DOHH2 (cell line): ENCODE data around the gene CATSPERE.

Source experiments
- H3F3A ChIP-seq: fragments of 200-600 bp; sonication (generic), shearing (Covaris generic); 2 replicates; pipeline ENCODE4 v1.6.0; 2016; ENCODE audit warnings: antibody characterized with exemption, mild to moderate bottlenecking; ENCODE audit not compliant: control insufficient read depth, insufficient read depth
- H3K27ac ChIP-seq: fragments of 200-600 bp; sonication (generic); 2 replicates; pipeline ENCODE4 v1.5.1; 2014; ENCODE audit warnings: low read depth, mild to moderate bottlenecking, low read length, moderate library complexity
- H3K27me3 ChIP-seq: fragments of 200-600 bp; sonication (generic); 2 replicates; pipeline ENCODE4 v1.6.1; 2014; ENCODE audit warnings: mild to moderate bottlenecking, low read length, mixed read lengths; ENCODE audit not compliant: control insufficient read depth
- H3K36me3 ChIP-seq: fragments of 200-600 bp; sonication (generic); 2 replicates; pipeline ENCODE4 v1.6.1; 2014; ENCODE audit warnings: mild to moderate bottlenecking, low read length, moderate library complexity, mixed read lengths; ENCODE audit not compliant: control insufficient read depth
- H3K4me1 ChIP-seq: fragments of 200-600 bp; sonication (generic); 2 replicates; pipeline ENCODE4 v1.6.1; 2014; ENCODE audit warnings: mild to moderate bottlenecking, low read length, mixed read lengths; ENCODE audit not compliant: control insufficient read depth
- H3K4me2 ChIP-seq: fragments of 200-600 bp; sonication (generic); 2 replicates; pipeline ENCODE4 v1.6.0; 2014; ENCODE audit warnings: mild to moderate bottlenecking, low read length, moderate library complexity
- H3K4me3 ChIP-seq: fragments of 200-600 bp; sonication (generic); 2 replicates; pipeline ENCODE4 v1.5.1; 2014; ENCODE audit warnings: mild to moderate bottlenecking, low read length, mixed read lengths
- H3K79me2 ChIP-seq: fragments of 200-600 bp; sonication (generic); 2 replicates; pipeline ENCODE4 v1.6.1; 2014; ENCODE audit warnings: mild to moderate bottlenecking, low read length, mixed read lengths; ENCODE audit not compliant: control insufficient read depth
- H3K9me2 ChIP-seq: fragments of 200-600 bp; sonication (generic); replicated peaks from 2 replicates; pipeline ENCODE4 v1.6.1; 2014; ENCODE audit warnings: mild to moderate bottlenecking, low read length, mixed read lengths; ENCODE audit not compliant: control insufficient read depth
- H3K9me3 ChIP-seq: fragments of 200-600 bp; sonication (generic); 2 replicates; pipeline ENCODE4 v1.6.1; 2014; ENCODE audit warnings: antibody characterized with exemption, low read length, mixed read lengths; ENCODE audit not compliant: control insufficient read depth, insufficient read depth
- H4K20me1 ChIP-seq: fragments of 200-600 bp; sonication (generic); 2 replicates; pipeline ENCODE4 v1.6.0; 2014; ENCODE audit warnings: low read depth, mild to moderate bottlenecking, antibody characterized with exemption, low read length, moderate library complexity; ENCODE audit not compliant: control insufficient read depth, insufficient read depth
- CTCF ChIP-seq: fragments of 200-600 bp; sonication (generic); IDR thresholded peaks from one replicate; pipeline ENCODE4 v1.5.1; 2014; ENCODE audit warnings: antibody characterized with exemption, mild to moderate bottlenecking, low read depth, low read length; ENCODE audit not compliant: poor library complexity, severe bottlenecking
- EZH2phosphoT487 ChIP-seq: fragments of 200-600 bp; sonication (generic); IDR thresholded peaks from 2 replicates; pipeline ENCODE4 v1.6.1; 2017; ENCODE audit warnings: borderline replicate concordance, mild to moderate bottlenecking, antibody characterized with exemption, low read length, moderate library complexity, mixed read lengths

Gene CATSPERE

DNA sequence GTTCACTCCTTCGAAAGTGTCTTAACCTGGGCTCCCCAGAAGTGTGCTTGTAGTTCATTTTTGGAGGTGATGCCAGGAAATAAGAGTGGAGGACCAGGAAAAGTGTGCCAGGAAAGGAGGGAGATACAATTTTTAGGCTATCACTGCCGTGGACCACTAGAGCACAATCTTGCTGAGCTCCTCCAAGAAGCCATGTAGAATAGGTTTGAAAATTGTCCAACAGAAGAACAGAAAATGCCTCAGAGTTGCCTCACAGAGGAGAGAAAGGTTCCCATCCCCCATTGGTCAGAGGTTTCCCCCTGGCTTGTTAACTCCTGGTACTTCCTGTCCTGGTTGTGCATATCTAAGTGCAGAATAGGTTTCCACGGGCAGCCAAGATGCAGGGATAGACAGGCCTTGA, 41.6 kb downstream of the CATSPERE start:
- TF ChIP-seq EZH2phosphoT487 (no peak), CTCF (no peak)
- Histone ChIP-seq H3K4me2 (no peak overlapping the region), H3K9me2 (no peaks in the 10 kb centered on the region), H3K4me1 (no peaks in the 10 kb centered on the region), H3K4me3 (no peak overlapping the region), H3K36me3 (no peaks in the 10 kb centered on the region), H3K79me2 (no peaks in the 10 kb centered on the region), H4K20me1 (no peaks in the 10 kb centered on the region), H3K27ac (no peak overlapping the region), H3K27me3 (no peaks in the 10 kb centered on the region), H3F3A (no peaks in the 10 kb centered on the region), H3K9me3 (no peaks in the 10 kb centered on the region)

GRCh38 chr1:244513493-244513892, 52.4 kb downstream of the CATSPERE start:
- Histone ChIP-seq H3K27me3 (no peaks in the 10 kb centered on the region; the same call in 1 of the 2 replicates), H3K9me3 (no peaks in the 10 kb centered on the region), H4K20me1 (no peaks in the 10 kb centered on the region)

DNA sequence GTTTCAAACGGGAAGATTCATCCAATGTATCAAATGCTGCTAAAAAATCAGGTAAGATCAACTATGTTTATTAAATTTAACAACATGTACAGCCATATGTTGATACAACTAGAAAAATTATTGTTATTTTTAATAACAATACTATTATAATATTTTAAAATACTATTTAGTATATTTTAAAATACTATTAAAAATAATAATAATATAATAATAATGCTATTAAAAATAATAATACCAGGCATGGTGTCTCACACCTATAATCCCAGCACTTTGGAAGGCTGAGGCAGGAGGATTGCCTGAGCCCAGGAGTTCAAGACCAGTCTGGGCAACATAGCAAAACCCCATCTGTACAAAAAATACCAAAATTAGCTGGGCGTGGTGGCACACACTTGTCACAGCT, 54.6 kb downstream of the CATSPERE start:
- no peak for TF ChIP-seq EZH2phosphoT487
- TF ChIP-seq CTCF: no peak
- H3F3A ChIP-seq: no peaks in the 10 kb centered on the region

More at GRCh38 chr1:244513493-244513892, 52.4 kb downstream of the CATSPERE start:
- Histone ChIP-seq H3K4me1 (no peaks in the 10 kb centered on the region), H3K79me2 (no peaks in the 10 kb centered on the region), H3K36me3 (no peaks in the 10 kb centered on the region), H3K4me2 (no peak overlapping the region), H3K9me2 (no peaks in the 10 kb centered on the region; the same call in 1 of the 2 replicates), H3K4me3 (no peak overlapping the region), H3F3A (no peaks in the 10 kb centered on the region), H3K27ac (no peak overlapping the region)
- TF ChIP-seq CTCF (no peak), EZH2phosphoT487 (no peak)

DNA sequence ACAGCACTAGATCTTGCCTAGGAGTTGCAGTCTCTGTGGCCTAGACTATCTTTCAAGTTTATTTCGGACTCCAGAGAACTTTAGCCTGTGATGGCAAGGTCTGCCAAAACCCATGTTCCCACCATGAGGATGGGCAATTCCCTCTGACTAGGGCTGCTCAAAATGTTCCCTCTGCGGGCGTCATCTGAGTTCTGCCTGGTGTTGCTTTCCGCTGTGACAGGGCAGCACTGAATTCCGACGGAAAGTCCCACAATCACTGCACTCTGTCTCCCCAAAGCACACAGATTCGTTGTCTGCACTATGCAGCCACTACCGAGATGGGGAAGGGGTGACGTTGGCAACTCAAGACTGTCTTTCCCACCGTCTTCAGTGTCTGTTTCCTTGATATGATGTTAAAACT, 75.2 kb downstream of the CATSPERE start:
- Histone ChIP-seq H3K4me3 (no peak overlapping the region), H3K4me2 (no peak overlapping the region), H3K9me3 (no peaks in the 10 kb centered on the region), H3K27me3 (peaks cover 2% of the 10 kb centered on the region; the same call in 1 of the 2 replicates), H4K20me1 (no peaks in the 10 kb centered on the region), H3K79me2 (no peaks in the 10 kb centered on the region), H3K9me2 (no peaks in the 10 kb centered on the region), H3K36me3 (no peaks in the 10 kb centered on the region), H3K4me1 (no peaks in the 10 kb centered on the region), H3F3A (no peaks in the 10 kb centered on the region), H3K27ac (no peak overlapping the region)
- TF ChIP-seq EZH2phosphoT487: no peak
- no peak for TF ChIP-seq CTCF

More for the DNA sequence above, 54.6 kb downstream of the CATSPERE start:
- no peaks in the 10 kb centered on the region for H3K79me2 ChIP-seq
- no peaks in the 10 kb centered on the region for H3K4me1 ChIP-seq
- no peaks in the 10 kb centered on the region; the same call in 1 of the 2 replicates for H3K27me3 ChIP-seq
- no peaks in the 10 kb centered on the region for H3K36me3 ChIP-seq
- no peaks in the 10 kb centered on the region; the same call in 1 of the 2 replicates for H3K9me2 ChIP-seq
- no peak overlapping the region for H3K4me2 ChIP-seq
- no peak overlapping the region for H3K4me3 ChIP-seq
- H3K27ac ChIP-seq: no peak overlapping the region
- H3K9me3 ChIP-seq: no peaks in the 10 kb centered on the region
- no peaks in the 10 kb centered on the region for H4K20me1 ChIP-seq
